CD4-positive, alpha-beta T cell (primary cell): Measurements from ENCODE around the gene SSTR4. TPM values are rescaled to one million over a fixed set of nuclear protein-coding genes. Genes with fewer than 3 reads are reported as not detected.

Source experiments
- ATAC-seq: fragments of 200-7000 bp; cut with Tn5 transposase; one replicate; pipeline ENCODE4 v1.10.0; 2022; ENCODE audit warnings: mild to moderate bottlenecking; ENCODE audit not compliant: poor library complexity
- CTCF ChIA-PET: fragments of 350-600 bp; sonication (Branson Sonifier 250); formaldehyde crosslinking; loops from one replicate; lab custom pipeline; 2021; ENCODE audit warnings: antibody characterized with exemption, inconsistent platforms; lab: Charles Lee
- POLR2A ChIA-PET: fragments of 350-600 bp; sonication (Branson Sonifier 250); formaldehyde crosslinking; loops from one replicate; lab custom pipeline; 2021; ENCODE audit warnings: antibody characterized with exemption, inconsistent platforms; lab: Charles Lee
- DNase-seq, 14 experiments: peaks; one replicate each; pipeline ENCODE4 v3.0.0-alpha.2; 2013 to 2020; ENCODE audit warnings: mixed read lengths in 2 of 14
- H3K27ac ChIP-seq, 2 donors: one replicate each; pipeline versions ENCODE4 v1.5.1 to v1.7.0; 2013; ENCODE audit warnings: low read length in 2 of 2, low read depth in 1 of 2, mild to moderate bottlenecking in 1 of 2
- H3K27me3 ChIP-seq, 2 experiments: 1 replicate in 1 of 2; 2 replicates in 1 of 2; pipeline versions ENCODE4 v1.6.1 to v1.7.0; 2013; ENCODE audit warnings: low read length in 2 of 2, control low read depth in 1 of 2, mild to moderate bottlenecking in 1 of 2, moderate library complexity in 1 of 2; ENCODE audit not compliant: insufficient read depth in 2 of 2, control insufficient read depth in 1 of 2
- H3K36me3 ChIP-seq: one replicate; pipeline ENCODE4 v1.6.1; 2013; ENCODE audit warnings: low read length, control low read depth; ENCODE audit not compliant: insufficient read depth
- H3K4me1 ChIP-seq: one replicate; pipeline ENCODE4 v1.6.1; 2013; ENCODE audit warnings: low read length, control low read depth; ENCODE audit not compliant: insufficient read depth
- H3K4me3 ChIP-seq: one replicate; pipeline ENCODE4 v1.5.1; 2013; ENCODE audit warnings: mild to moderate bottlenecking, low read length, moderate library complexity
- H3K9me3 ChIP-seq, 2 experiments: 1 replicate in 1 of 2; 2 replicates in 1 of 2; pipeline versions ENCODE4 v1.6.1 to v1.7.0; 2013; ENCODE audit warnings: low read length in 2 of 2, mild to moderate bottlenecking in 2 of 2, control low read depth in 1 of 2, moderate library complexity in 1 of 2; ENCODE audit not compliant: control insufficient read depth in 1 of 2, insufficient read depth in 1 of 2
- H3K27ac Mint-ChIP-seq: one replicate; pipeline ENCODE4 v1.8.0; 2020; ENCODE audit warnings: mixed read lengths
- H3K27me3 Mint-ChIP-seq: one replicate; pipeline ENCODE4 v1.8.0; 2021; ENCODE audit warnings: mixed read lengths
- H3K36me3 Mint-ChIP-seq: one replicate; pipeline ENCODE4 v1.8.0; 2021; ENCODE audit warnings: low read depth, mixed read lengths
- H3K4me1 Mint-ChIP-seq: one replicate; pipeline ENCODE4 v1.8.0; 2021; ENCODE audit warnings: low read depth, mixed read lengths
- H3K4me3 Mint-ChIP-seq: one replicate; pipeline ENCODE4 v1.8.0; 2020; ENCODE audit warnings: mild to moderate bottlenecking, mixed read lengths
- H3K9me3 Mint-ChIP-seq: one replicate; pipeline ENCODE4 v1.8.0; 2020; ENCODE audit warnings: mixed read lengths
- intact Hi-C, 2 experiments: fragments of 100-400 bp; cut with DNase I in 1 of 2; cut with micrococcal nuclease in 1 of 2; formaldehyde crosslinking; loops; one replicate each; pipeline versions ENCODE4 v1.15.1 to v1.9.0; 2023 to 2025; cut with DNase I, micrococcal nuclease
- total RNA-seq, 174 experiments: library from RNA in 2 of 174; stranded (reverse) in 2 of 174; gene quantifications; one replicate each; pipeline ENCODE4 v1.2.3 and lab custom pipeline; 2021 to 2026
- TF ChIP-seq, protein P1 (sequence below): fragments of 200-600 bp; IDR thresholded peaks from one replicate; pipeline ENCODE4 v1.8.0; 2022; ENCODE audit warnings: antibody characterized with exemption, mild to moderate bottlenecking

SSTR4 gene
- total RNA-seq, 2 experiments from 2014 or later = not detected

DNA sequence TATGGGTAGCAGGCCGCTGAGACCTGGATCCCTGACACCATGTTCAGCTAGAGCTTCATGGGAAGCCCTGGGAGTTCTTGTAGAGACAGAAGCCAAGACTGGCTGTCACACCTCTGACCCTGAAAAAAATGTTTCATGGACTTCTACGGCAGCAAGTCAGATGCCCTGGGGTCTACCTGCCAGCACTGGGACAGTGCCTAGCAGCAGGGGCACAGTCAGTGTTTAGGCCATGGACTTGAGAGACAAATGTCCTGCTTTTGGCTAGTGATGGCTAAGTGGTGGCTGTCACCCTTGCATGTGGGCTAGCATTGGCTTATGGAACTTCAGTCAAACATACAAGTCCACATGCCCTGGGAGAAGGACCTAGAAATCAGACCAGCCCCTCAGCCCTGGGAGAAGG is 41.3 kb upstream of the SSTR4 start:
- no peak overlapping the region for H3K27ac ChIP-seq
- peaks cover 0 to 9% of the 10 kb centered on the region in 2 experiments for H3K9me3 ChIP-seq
- H3K36me3 Mint-ChIP-seq = no peaks in the 10 kb centered on the region
- no peaks in the 10 kb centered on the region for H3K27me3 Mint-ChIP-seq
- no peaks in the 10 kb centered on the region for H3K36me3 ChIP-seq
- POLR2A ChIA-PET = no interaction called here
- no peaks in the 10 kb centered on the region for H3K27me3 ChIP-seq
- H3K4me1 ChIP-seq = no peaks in the 10 kb centered on the region
- TF ChIP-seq, protein P1, sequence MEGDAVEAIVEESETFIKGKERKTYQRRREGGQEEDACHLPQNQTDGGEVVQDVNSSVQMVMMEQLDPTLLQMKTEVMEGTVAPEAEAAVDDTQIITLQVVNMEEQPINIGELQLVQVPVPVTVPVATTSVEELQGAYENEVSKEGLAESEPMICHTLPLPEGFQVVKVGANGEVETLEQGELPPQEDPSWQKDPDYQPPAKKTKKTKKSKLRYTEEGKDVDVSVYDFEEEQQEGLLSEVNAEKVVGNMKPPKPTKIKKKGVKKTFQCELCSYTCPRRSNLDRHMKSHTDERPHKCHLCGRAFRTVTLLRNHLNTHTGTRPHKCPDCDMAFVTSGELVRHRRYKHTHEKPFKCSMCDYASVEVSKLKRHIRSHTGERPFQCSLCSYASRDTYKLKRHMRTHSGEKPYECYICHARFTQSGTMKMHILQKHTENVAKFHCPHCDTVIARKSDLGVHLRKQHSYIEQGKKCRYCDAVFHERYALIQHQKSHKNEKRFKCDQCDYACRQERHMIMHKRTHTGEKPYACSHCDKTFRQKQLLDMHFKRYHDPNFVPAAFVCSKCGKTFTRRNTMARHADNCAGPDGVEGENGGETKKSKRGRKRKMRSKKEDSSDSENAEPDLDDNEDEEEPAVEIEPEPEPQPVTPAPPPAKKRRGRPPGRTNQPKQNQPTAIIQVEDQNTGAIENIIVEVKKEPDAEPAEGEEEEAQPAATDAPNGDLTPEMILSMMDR = no peak
- H3K4me3 Mint-ChIP-seq = no peak overlapping the region
- ATAC-seq (no peak), DNase-seq (no peak)
- H3K4me1 Mint-ChIP-seq = no peaks in the 10 kb centered on the region
- H3K9me3 Mint-ChIP-seq = no peaks in the 10 kb centered on the region
- CTCF ChIA-PET = no interaction called here
- no peak overlapping the region for H3K4me3 ChIP-seq
- intact Hi-C loops = no loop called here
- no peak overlapping the region for H3K27ac Mint-ChIP-seq

DNA sequence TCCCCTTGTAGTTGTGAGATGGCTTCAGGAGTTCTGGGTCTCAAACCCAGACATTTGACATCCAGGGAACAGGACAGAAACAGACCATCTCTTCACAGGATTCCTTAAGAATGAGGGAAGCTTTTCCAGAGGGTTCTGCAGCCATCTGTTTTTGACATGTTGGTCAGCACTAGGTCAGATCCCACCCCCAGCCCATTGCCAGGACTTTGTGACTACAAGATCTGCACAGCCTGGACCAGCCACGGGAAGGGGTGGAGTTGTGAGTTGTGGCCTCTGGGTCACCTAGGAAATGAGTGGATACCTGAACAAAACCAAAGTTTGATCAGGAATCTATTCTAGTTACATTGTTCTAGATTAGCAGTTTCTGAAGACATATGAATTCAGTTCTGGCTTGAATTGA is 39.2 kb upstream of the SSTR4 start:
- CTCF ChIA-PET = no interaction called here
- intact Hi-C loops = no loop called here
- H3K9me3 Mint-ChIP-seq = no peaks in the 10 kb centered on the region

DNA sequence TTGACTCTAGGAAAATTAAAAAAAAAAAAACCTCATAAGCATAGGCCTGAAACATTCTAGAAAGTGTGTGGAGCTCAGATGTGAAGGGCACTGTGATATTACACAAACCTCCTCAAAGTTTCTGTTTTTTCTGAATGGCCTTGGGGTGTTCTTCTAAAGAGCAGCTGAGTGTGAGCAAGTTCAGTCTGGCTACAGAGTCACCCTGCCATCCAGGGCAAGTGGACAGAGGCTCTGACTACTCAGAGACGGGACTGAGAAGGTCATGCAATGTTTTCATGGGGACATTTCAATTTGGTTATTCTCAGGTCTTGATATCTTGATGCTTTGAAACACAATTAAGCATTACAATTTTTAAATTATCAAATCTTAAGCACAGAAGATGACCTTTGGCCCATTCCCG is 36.6 kb upstream of the SSTR4 start:
- ATAC-seq = no peak
- Histone ChIP-seq H3K4me1 (no peaks in the 10 kb centered on the region), H3K27me3 (no peaks in the 10 kb centered on the region), H3K36me3 (no peaks in the 10 kb centered on the region), H3K9me3 (peaks cover 0 to under 1% of the 10 kb centered on the region in 2 experiments), H3K27ac (no peak overlapping the region), H3K4me3 (no peak overlapping the region)
- intact Hi-C loops = no loop called here
- DNase-seq = no peak
- Mint-ChIP-seq H3K9me3 (no peaks in the 10 kb centered on the region), H3K4me1 (no peaks in the 10 kb centered on the region), H3K27ac (no peak overlapping the region), H3K4me3 (no peak overlapping the region), H3K27me3 (no peaks in the 10 kb centered on the region), H3K36me3 (no peaks in the 10 kb centered on the region)
- TF ChIP-seq, protein P1 = no peak
- CTCF ChIA-PET = no interaction called here
- POLR2A ChIA-PET = no interaction called here

More for the DNA sequence above, 39.2 kb upstream of the SSTR4 start:
- DNase-seq = no peak
- TF ChIP-seq, protein P1 = no peak
- POLR2A ChIA-PET = no interaction called here
- H3K4me3 Mint-ChIP-seq = no peak overlapping the region
- no peaks in the 10 kb centered on the region for H3K27me3 Mint-ChIP-seq
- H3K36me3 Mint-ChIP-seq = no peaks in the 10 kb centered on the region
- H3K36me3 ChIP-seq = no peaks in the 10 kb centered on the region
- no peak for ATAC-seq
- no peaks in the 10 kb centered on the region for H3K4me1 ChIP-seq
- no peaks in the 10 kb centered on the region for H3K4me1 Mint-ChIP-seq
- no peaks in the 10 kb centered on the region for H3K27me3 ChIP-seq
- no peak overlapping the region for H3K27ac Mint-ChIP-seq
- no peak overlapping the region for H3K4me3 ChIP-seq
- peaks cover 0 to 9% of the 10 kb centered on the region in 2 experiments for H3K9me3 ChIP-seq
- no peak overlapping the region for H3K27ac ChIP-seq
